Calu3 (cell line): ENCODE measurements around the gene ANAPC4. TPM values are rescaled to one million over a fixed set of nuclear protein-coding genes. Genes with fewer than 3 reads are reported as not detected.

Experiments
- BruUV-seq: library from RNA; stranded (reverse); fragments of 400-500 nt; replicated peaks from 2 replicates; lab custom pipeline; 2021; lab: Mats Ljungman, UMichigan
- CTCF ChIA-PET: fragments of 300-600 bp; sonication (Branson Sonifier 250); formaldehyde crosslinking; loops from one replicate; lab custom pipeline; 2022; ENCODE audit warnings: antibody characterized with exemption; lab: Charles Lee
- DNase-seq: peaks from one replicate; pipeline ENCODE4 v3.0.0; 2022
- H3K27ac Mint-ChIP-seq: one replicate; pipeline ENCODE4 v1.8.0; 2022; ENCODE audit warnings: mixed read lengths; ENCODE audit not compliant: unreplicated experiment
- H3K27me3 Mint-ChIP-seq: one replicate; pipeline ENCODE4 v1.8.0; 2022; ENCODE audit warnings: mixed read lengths; ENCODE audit not compliant: unreplicated experiment
- H3K36me3 Mint-ChIP-seq: one replicate; pipeline ENCODE4 v1.8.0; 2022; ENCODE audit warnings: mild to moderate bottlenecking, moderate library complexity, mixed read lengths; ENCODE audit not compliant: insufficient read depth, unreplicated experiment
- H3K4me1 Mint-ChIP-seq: one replicate; pipeline ENCODE4 v1.8.0; 2022; ENCODE audit warnings: mild to moderate bottlenecking, low read depth, mixed read lengths; ENCODE audit not compliant: unreplicated experiment
- H3K4me3 Mint-ChIP-seq: one replicate; pipeline ENCODE4 v1.8.0; 2022; ENCODE audit warnings: mild to moderate bottlenecking, low read depth, moderate library complexity, mixed read lengths; ENCODE audit not compliant: unreplicated experiment
- H3K9me3 Mint-ChIP-seq: one replicate; pipeline ENCODE4 v1.8.0; 2022; ENCODE audit warnings: low read depth, mixed read lengths; ENCODE audit not compliant: unreplicated experiment
- CTCF ChIP-seq: fragments of 200-600 bp; IDR thresholded peaks from one replicate; pipeline ENCODE4 v1.8.0; 2022; ENCODE audit warnings: antibody characterized with exemption; ENCODE audit not compliant: unreplicated experiment
- intact Hi-C: fragments of 100-400 bp; cut with micrococcal nuclease; formaldehyde crosslinking; loops from one replicate; pipeline ENCODE4 v1.10.0; 2022; ENCODE audit not compliant: unreplicated experiment
- total RNA-seq: library from RNA; stranded (reverse); gene quantifications from 2 replicates; pipeline ENCODE4 v1.2.3, GENCODE V29; 2022

Gene ANAPC4
- total RNA-seq, 1 experiment from 2014 or later = 23.2 TPM

DNA sequence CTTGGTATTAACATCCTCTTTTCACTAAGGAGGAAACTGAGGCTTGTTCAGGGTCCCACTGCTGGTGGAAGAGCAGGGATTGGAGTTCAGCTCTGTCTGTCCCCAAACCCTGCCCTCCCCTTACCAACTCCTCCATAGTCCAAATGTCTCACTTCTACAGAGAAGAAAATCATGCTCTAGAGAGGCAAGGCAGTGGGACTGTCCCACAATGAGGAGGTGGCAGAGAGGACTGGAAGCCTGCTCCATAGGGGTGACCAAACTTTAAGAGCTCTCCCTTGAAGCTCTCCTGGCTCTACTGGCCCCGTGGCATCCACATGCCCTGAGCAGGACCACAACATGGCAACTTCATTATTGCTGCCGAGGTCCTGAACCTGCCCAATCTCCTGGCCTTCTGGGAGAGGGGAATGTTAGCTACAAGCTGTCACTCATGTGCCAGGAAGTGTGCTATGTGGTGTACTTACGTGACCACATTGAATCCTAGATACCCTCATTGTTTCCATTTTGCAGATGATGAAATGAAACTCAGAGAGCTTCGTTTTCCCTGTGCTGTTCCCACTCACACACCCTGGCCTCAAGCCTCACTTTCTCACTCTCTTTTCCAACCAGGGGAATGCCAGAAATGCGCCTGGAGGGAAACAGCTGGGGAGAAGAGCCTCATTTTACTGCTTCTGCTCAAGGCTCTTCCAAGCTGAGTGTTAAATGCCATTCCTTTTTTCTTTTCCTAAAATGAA is 71.5 kb downstream of the ANAPC4 start:
- intact Hi-C loops = no loop called here

DNA sequence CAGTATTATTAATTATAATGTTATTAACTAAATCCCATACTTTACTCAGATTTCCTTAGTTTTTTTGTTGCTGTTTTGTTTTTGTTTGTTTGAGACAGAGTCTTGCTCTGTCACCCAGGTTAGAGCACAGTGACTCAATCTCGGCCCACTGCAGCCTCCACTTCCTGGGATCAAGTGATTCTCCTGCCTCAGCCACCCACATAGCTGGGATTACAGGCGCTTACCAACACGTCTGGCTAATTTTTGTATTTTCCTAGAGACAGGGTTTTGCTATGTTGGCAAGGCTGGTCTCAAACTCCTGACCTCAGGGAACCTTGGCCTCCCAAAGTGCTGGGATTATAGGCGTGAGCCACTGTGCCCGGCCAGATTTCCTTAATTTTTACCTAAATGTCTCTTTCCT is 72.2 kb downstream of the ANAPC4 start:
- CTCF ChIA-PET = interaction anchor here (0.7 kb wide), 1 partner anchor 420 kb away, joined by 4 read pairs; no protein-coding TSS in a partner anchor
- no peak for DNase-seq
- no TSS peak for BruUV-seq
- Mint-ChIP-seq H3K4me1 (no peaks in the 10 kb centered on the region), H3K27me3 (no peaks in the 10 kb centered on the region), H3K9me3 (peaks cover 3% of the 10 kb centered on the region), H3K27ac (no peak overlapping the region), H3K36me3 (no peaks in the 10 kb centered on the region), H3K4me3 (no peak overlapping the region)
- intact Hi-C loops = no loop called here
- TF ChIP-seq CTCF = no peak

More for the DNA sequence above, 71.5 kb downstream of the ANAPC4 start:
- CTCF ChIA-PET = interaction anchor here (0.7 kb wide), 1 partner anchor 421 kb away, joined by 4 read pairs; no protein-coding TSS in a partner anchor
- Mint-ChIP-seq H3K36me3 (no peaks in the 10 kb centered on the region), H3K4me3 (no peak overlapping the region), H3K9me3 (peaks cover 3% of the 10 kb centered on the region), H3K27me3 (no peaks in the 10 kb centered on the region), H3K4me1 (no peaks in the 10 kb centered on the region), H3K27ac (no peak overlapping the region)
- no peak for DNase-seq
- no TSS peak for BruUV-seq
- no peak for TF ChIP-seq CTCF

DNA sequence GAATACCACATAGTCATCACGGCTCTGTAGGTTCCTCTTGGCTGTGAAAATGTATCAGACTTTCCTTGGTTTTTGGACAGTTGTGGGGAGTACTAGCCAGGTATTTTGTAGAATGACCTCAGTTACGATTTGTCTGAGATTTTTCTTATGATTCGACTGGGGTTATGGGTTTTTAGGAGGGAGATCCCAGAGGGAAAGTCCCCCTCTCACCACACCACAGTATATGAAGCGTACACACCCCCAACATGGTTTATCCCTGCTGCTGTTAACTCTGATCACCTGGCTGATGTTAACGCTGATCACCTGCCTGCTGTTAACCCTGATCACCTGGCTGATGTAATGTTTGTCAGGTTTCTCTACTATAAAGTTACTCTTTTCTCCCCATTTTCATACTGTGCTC is 72.6 kb downstream of the ANAPC4 start:
- CTCF ChIA-PET = no interaction called here
- no TSS peak for BruUV-seq
- no peak for TF ChIP-seq CTCF
- Mint-ChIP-seq H3K9me3 (peaks cover 3% of the 10 kb centered on the region), H3K4me3 (no peak overlapping the region), H3K4me1 (no peaks in the 10 kb centered on the region), H3K27me3 (no peaks in the 10 kb centered on the region), H3K27ac (no peak overlapping the region), H3K36me3 (no peaks in the 10 kb centered on the region)
- intact Hi-C loops = no loop called here
- DNase-seq = no peak

DNA sequence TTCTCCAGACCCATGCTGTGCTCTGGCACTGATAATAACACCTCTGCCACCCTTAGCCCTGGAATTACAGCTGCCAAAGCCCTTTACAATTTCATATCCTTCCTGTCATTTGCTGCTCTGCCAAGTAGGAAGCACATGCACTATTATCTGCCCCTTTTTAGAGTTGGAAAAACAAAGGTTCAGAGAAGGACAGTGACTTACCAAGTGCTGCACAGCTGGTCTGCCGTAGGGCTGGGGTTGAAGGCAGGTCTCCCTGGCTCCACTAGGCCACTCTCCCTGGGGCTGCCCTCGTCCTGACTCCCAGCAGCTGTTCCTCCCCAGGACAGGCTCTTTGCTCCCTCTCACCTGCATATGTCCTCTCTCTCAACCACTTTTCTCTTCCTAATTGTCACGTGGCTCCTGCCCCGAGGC is 73.4 kb downstream of the ANAPC4 start:
- CTCF ChIA-PET = no interaction called here
- Mint-ChIP-seq H3K27me3 (no peaks in the 10 kb centered on the region), H3K9me3 (peaks cover 3% of the 10 kb centered on the region), H3K4me1 (no peaks in the 10 kb centered on the region), H3K27ac (no peak overlapping the region), H3K36me3 (no peaks in the 10 kb centered on the region), H3K4me3 (no peak overlapping the region)
- DNase-seq = no peak
- no peak for TF ChIP-seq CTCF
- no TSS peak for BruUV-seq
- intact Hi-C loops = no loop called here
